GM21737 (cell line): Measurements from ENCODE around the gene SLC30A5.

ENCODE experiments used
- ATAC-seq: cut with Tn5 transposase; IDR thresholded peaks from one replicate; pipeline ENCODE4 v1.9.1; 2021; ENCODE audit warnings: mild to moderate bottlenecking, moderate library complexity; ENCODE audit not compliant: unreplicated experiment

The SLC30A5 gene

DNA sequence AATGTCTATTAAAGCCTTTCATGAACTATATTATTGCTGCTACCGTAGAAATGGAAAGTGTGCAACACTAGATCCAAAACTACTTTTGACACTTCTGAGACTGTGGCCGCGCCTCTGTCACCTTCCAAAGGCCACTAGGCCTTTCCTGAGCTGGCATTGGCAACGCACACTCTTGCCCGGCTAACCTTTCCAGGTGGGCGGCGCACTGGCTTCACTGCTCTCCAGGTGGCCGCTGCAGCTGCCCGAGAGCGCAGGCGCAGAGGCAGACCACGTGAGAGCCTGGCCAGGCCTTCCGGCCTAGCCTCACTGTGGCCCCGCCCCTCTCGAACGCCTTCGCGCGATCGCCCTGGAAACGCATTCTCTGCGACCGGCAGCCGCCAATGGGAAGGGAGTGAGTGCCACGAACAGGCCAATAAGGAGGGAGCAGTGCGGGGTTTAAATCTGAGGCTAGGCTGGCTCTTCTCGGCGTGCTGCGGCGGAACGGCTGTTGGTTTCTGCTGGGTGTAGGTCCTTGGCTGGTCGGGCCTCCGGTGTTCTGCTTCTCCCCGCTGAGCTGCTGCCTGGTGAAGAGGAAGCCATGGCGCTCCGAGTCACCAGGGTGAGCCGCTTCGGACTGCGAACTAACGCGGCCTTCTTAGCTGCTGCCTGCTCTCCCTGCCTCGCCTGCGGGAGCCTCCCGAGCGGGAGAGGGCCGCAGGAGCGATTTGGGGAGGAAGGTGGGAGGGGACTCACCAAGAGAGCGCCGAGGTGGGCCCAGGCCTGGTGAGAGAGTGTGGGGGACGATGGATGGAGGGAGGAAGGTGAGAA is 73.1 kb downstream of the SLC30A5 start, which contains the start of gene CCNB1:
Gene CCNB1 (plus strand): TSS at position 465 of the 807 bp plus-strand sequence. CDS start 113 bp downstream, at position 578.
- ATAC-seq, result peak; percentile 100

DNA sequence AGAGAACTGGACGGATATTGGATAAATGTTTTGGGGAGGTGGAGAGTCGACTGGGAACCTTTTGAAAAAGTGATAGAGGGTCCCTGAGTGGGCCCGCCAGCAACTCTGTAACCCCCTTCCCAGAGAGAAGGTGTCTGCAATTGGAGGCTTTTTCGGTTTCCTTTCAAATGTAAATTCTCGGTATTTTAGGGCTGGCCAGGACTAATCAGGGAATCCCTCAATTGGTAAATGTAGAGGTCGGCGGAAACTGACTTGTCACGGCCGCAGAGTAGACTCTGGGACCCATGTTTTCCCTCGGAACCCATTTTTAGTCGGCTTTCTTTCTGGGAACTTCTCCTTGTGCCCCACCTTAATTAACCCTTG is 73.7 kb downstream of the SLC30A5 start:
- ATAC-seq, result no peak

DNA sequence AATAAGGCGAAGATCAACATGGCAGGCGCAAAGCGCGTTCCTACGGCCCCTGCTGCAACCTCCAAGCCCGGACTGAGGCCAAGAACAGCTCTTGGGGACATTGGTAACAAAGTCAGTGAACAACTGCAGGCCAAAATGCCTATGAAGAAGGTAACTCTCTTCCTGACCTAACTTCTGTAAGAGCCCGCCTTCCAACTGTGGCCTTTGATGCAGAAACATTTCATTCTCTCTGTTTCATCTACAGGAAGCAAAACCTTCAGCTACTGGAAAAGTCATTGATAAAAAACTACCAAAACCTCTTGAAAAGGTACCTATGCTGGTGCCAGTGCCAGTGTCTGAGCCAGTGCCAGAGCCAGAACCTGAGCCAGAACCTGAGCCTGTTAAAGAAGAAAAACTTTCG is 74.1 kb downstream of the SLC30A5 start:
- no peak for ATAC-seq

DNA sequence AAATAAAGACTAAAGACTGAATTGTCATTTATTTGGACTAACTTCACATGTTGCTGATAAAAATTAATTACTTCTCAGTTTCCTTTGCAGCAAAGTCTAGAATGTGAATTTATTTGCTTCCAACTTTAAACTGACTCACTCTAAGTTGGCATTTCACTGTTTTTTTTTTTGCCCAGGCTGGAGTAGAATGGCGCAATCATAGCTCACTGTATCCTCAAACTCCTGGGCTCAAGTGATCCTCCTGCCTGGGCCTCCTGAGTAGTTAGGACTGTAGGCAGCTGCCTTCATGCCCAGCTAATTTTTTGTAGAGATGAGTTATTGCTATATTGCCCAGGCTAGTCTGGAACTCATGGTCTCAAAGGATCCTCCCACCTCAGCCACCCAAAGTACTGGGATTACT is 76.7 kb downstream of the SLC30A5 start:
- no peak for ATAC-seq

DNA sequence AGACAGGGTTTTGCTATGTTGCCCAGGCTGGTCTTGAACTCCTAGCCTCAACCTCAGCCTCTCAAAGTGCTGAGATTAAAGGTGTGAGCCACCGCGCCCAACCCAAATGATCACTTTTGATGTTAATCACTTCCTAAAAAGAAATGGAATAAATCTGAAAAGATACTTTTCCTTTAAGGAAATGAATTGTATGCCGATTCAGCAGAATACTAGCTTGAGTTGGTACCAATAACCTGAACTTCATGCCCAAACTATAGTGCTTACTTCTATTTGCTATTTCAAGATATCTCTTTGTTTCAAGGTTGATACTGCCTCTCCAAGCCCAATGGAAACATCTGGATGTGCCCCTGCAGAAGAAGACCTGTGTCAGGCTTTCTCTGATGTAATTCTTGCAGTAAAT is 77.2 kb downstream of the SLC30A5 start:
- no peak for ATAC-seq
